ENCODE measurements around the gene ALG12.

ALG12 gene

GRCh38 chr22:49951678-49951985 lies 33.4 kb upstream of the ALG12 start:
- Histone ChIP-seq H3K9ac (ENCODE audit: low read length) (no peak overlapping the region), H4K20me1 (ENCODE audit: insufficient read depth, low read length) (no peaks in the 10 kb centered on the region), H3K27me3 (ENCODE audit: low read depth, low read length) (no peaks in the 10 kb centered on the region), H3K79me2 (ENCODE audit: low read length) (no peaks in the 10 kb centered on the region), H3K4me2 (ENCODE audit: low read length) (no peak overlapping the region), H3K9me3 (ENCODE audit: insufficient read depth, low read length) (no peaks in the 10 kb centered on the region), H3K4me3 (ENCODE audit: low read length) (no peak overlapping the region), H3K4me1 (ENCODE audit: low read length) (peaks cover 9% of the 10 kb centered on the region), H3K36me3 (replicated peaks; ENCODE audit: low read depth, low read length) (no peaks in the 10 kb centered on the region), H3K27ac (ENCODE audit: low read length) (no peak overlapping the region), H2AFZ (ENCODE audit: low read depth, low read length) (no peak overlapping the region)
- no peak for TF ChIP-seq EZH2phosphoT487 (IDR thresholded peaks at IDR 0.05; ENCODE audit: low read depth)
- TF ChIP-seq, protein P1, sequence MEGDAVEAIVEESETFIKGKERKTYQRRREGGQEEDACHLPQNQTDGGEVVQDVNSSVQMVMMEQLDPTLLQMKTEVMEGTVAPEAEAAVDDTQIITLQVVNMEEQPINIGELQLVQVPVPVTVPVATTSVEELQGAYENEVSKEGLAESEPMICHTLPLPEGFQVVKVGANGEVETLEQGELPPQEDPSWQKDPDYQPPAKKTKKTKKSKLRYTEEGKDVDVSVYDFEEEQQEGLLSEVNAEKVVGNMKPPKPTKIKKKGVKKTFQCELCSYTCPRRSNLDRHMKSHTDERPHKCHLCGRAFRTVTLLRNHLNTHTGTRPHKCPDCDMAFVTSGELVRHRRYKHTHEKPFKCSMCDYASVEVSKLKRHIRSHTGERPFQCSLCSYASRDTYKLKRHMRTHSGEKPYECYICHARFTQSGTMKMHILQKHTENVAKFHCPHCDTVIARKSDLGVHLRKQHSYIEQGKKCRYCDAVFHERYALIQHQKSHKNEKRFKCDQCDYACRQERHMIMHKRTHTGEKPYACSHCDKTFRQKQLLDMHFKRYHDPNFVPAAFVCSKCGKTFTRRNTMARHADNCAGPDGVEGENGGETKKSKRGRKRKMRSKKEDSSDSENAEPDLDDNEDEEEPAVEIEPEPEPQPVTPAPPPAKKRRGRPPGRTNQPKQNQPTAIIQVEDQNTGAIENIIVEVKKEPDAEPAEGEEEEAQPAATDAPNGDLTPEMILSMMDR (IDR thresholded peaks at IDR 0.05; ENCODE audit: low read depth, low read length) = no peak

- no peak for TF ChIP-seq EZH2phosphoT487 (IDR thresholded peaks at IDR 0.05; ENCODE audit: low read depth)
- TF ChIP-seq, protein P1 (IDR thresholded peaks at IDR 0.05; ENCODE audit: low read depth, low read length) = no peak
- peak overlapping the region; percentile 40 for H3K4me2 ChIP-seq (ENCODE audit: low read length)
- H3K9ac ChIP-seq (ENCODE audit: low read length) = no peak overlapping the region
- no peaks in the 10 kb centered on the region for H3K36me3 ChIP-seq (replicated peaks; ENCODE audit: low read depth, low read length)
- no peak overlapping the region for H3K27ac ChIP-seq (ENCODE audit: low read length)
- H3K79me2 ChIP-seq (ENCODE audit: low read length) = no peaks in the 10 kb centered on the region
- no peak overlapping the region for H2AFZ ChIP-seq (ENCODE audit: low read depth, low read length)
- H4K20me1 ChIP-seq (ENCODE audit: insufficient read depth, low read length) = no peaks in the 10 kb centered on the region
- H3K4me3 ChIP-seq (ENCODE audit: low read length) = no peak overlapping the region
- no peaks in the 10 kb centered on the region for H3K27me3 ChIP-seq (ENCODE audit: low read depth, low read length)
- H3K4me1 ChIP-seq (ENCODE audit: low read length) = peaks cover 9% of the 10 kb centered on the region
- H3K9me3 ChIP-seq (ENCODE audit: insufficient read depth, low read length) = no peaks in the 10 kb centered on the region
These were observed 32.9 kb upstream of the ALG12 start for GRCh38 chr22:49951000-49951677.

DNA sequence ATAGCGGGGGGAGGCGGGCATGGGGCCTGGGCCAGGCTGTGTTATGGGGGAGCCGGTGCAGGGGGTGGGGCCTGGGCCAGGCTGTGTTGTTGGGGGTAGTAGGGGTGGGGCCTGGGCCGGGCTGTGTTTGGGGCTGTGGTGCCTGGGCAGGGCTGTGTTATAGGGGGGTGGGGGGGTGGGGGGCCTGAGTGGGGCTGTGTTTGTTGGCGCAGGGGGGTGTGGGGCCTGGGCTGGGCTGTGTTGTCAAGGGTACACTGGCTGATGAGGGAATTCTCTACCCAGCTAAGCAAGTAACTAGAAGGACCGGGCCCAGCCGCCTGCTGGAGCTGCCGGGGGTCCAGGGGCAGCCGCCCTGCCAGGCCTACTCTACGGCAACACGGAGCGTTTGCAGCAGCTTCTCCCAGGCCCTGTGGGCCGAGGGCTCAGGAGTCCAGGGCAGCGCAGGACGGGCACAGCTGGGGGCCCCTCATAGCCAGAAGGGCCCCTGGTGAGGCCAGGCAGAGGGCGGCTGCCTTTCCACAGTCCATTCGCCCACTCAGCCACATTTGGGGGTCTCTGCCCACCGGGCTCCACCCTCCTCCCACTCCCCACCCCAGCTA lies 32.3 kb upstream of the ALG12 start:
- no peaks in the 10 kb centered on the region for H4K20me1 ChIP-seq (ENCODE audit: insufficient read depth, low read length)
- no peak overlapping the region for H3K4me3 ChIP-seq (ENCODE audit: low read length)
- peaks cover 14% of the 10 kb centered on the region for H3K4me1 ChIP-seq (ENCODE audit: low read length)
- H3K9me3 ChIP-seq (ENCODE audit: insufficient read depth, low read length) = no peaks in the 10 kb centered on the region
- no peak overlapping the region for H3K27ac ChIP-seq (ENCODE audit: low read length)
- H3K27me3 ChIP-seq (ENCODE audit: low read depth, low read length) = no peaks in the 10 kb centered on the region
- TF ChIP-seq, protein P1 (IDR thresholded peaks at IDR 0.05; ENCODE audit: low read depth, low read length) = no peak
- no peak for TF ChIP-seq EZH2phosphoT487 (IDR thresholded peaks at IDR 0.05; ENCODE audit: low read depth)
- peak overlapping the region; percentile 40 for H3K4me2 ChIP-seq (ENCODE audit: low read length)
- H3K36me3 ChIP-seq (replicated peaks; ENCODE audit: low read depth, low read length) = no peaks in the 10 kb centered on the region
- H2AFZ ChIP-seq (ENCODE audit: low read depth, low read length) = no peak overlapping the region
- no peak overlapping the region for H3K9ac ChIP-seq (ENCODE audit: low read length)
- no peaks in the 10 kb centered on the region for H3K79me2 ChIP-seq (ENCODE audit: low read length)

- no peak overlapping the region for H3K4me2 ChIP-seq (ENCODE audit: low read length)
- no peak overlapping the region for H2AFZ ChIP-seq (ENCODE audit: low read depth, low read length)
- no peaks in the 10 kb centered on the region for H3K27me3 ChIP-seq (ENCODE audit: low read depth, low read length)
- H3K4me1 ChIP-seq (ENCODE audit: low read length) = peaks cover 18% of the 10 kb centered on the region
- no peak overlapping the region for H3K9ac ChIP-seq (ENCODE audit: low read length)
- H3K36me3 ChIP-seq (replicated peaks; ENCODE audit: low read depth, low read length) = no peaks in the 10 kb centered on the region
- H3K9me3 ChIP-seq (ENCODE audit: insufficient read depth, low read length) = no peaks in the 10 kb centered on the region
- no peak overlapping the region for H3K4me3 ChIP-seq (ENCODE audit: low read length)
- no peaks in the 10 kb centered on the region for H4K20me1 ChIP-seq (ENCODE audit: insufficient read depth, low read length)
- H3K79me2 ChIP-seq (ENCODE audit: low read length) = no peaks in the 10 kb centered on the region
- no peak overlapping the region for H3K27ac ChIP-seq (ENCODE audit: low read length)
- TF ChIP-seq EZH2phosphoT487 (IDR thresholded peaks at IDR 0.05; ENCODE audit: low read depth) = no peak
- TF ChIP-seq, protein P1 (IDR thresholded peaks at IDR 0.05; ENCODE audit: low read depth, low read length) = no peak
These were observed 31.7 kb upstream of the ALG12 start for GRCh38 chr22:49949914-49950292.
